GM12878 (cell line): ENCODE measurements around the gene TMC6. TPM values are rescaled to one million over a fixed set of nuclear protein-coding genes. Genes with fewer than 3 reads are reported as not detected.

Source experiments
- ATAC-seq: fragments of 200-7000 bp; cut with Tn5 transposase; 3 replicates; pipeline ENCODE4 v1.9.1; 2020; ENCODE audit warnings: mild to moderate bottlenecking, moderate library complexity
- BruUV-seq: library from RNA; stranded (reverse); fragments of 400-500 nt; replicated peaks from 2 replicates; lab custom pipeline; 2021; lab: Mats Ljungman, UMichigan
- CTCF ChIA-PET: fragments of 300-600 bp; sonication (Branson Sonifier 250); formaldehyde crosslinking; extraction: SDS; loops from one replicate; lab custom pipeline; 2021; ENCODE audit warnings: inconsistent platforms; lab: Yijun Ruan, JAX
- POLR2A ChIA-PET: fragments of 350-600 bp; formaldehyde crosslinking; extraction: SDS; loops from one replicate; lab custom pipeline; 2021; ENCODE audit warnings: inconsistent platforms; lab: Charles Lee
- RAD21 ChIA-PET: fragments of 300-600 bp; sonication (Branson Sonifier 250); formaldehyde crosslinking; loops from one replicate; lab custom pipeline; 2023; ENCODE audit warnings: antibody characterized with exemption; ENCODE audit not compliant: unreplicated experiment; lab: Charles Lee
- SMC1A ChIA-PET: fragments of 300-600 bp; sonication (Branson Sonifier 250); formaldehyde crosslinking; loops from one replicate; lab custom pipeline; 2023; ENCODE audit not compliant: unreplicated experiment, uncharacterized antibody; lab: Charles Lee
- DNase-seq: peaks from one replicate; pipeline ENCODE4 v3.0.0-alpha.2; 2011; ENCODE audit warnings: low read depth, low spot score
- FAIRE-seq: peaks from 3 replicates; lab custom pipeline; 2011; peaks lifted over from hg19 to GRCh38; lab: Jason Lieb, UNC
- H2AFZ ChIP-seq: 2 replicates; pipeline ENCODE4 v1.6.0; 2011; ENCODE audit warnings: low read depth, low read length, control low read depth; ENCODE audit not compliant: control insufficient read depth
- H3K27ac ChIP-seq: 2 replicates; pipeline ENCODE4 v1.5.1; 2011; ENCODE audit warnings: control low read depth; ENCODE audit not compliant: control insufficient read depth, insufficient read depth
- H3K27me3 ChIP-seq, 2 experiments: replicated peaks in 1 of 2; 2 replicates each; pipeline versions ENCODE4 v1.6.0 to v1.6.1; 2011; ENCODE audit warnings: low read length in 1 of 2; ENCODE audit not compliant: control insufficient read depth in 2 of 2, insufficient read depth in 2 of 2
- H3K36me3 ChIP-seq, 2 experiments: 2 replicates each; pipeline ENCODE4 v1.5.1; 2011; ENCODE audit warnings: low read length in 1 of 2; ENCODE audit not compliant: control insufficient read depth in 2 of 2, insufficient read depth in 2 of 2
- H3K4me1 ChIP-seq: 2 replicates; pipeline ENCODE4 v1.6.1; 2011; ENCODE audit warnings: mild to moderate bottlenecking, low read length, moderate library complexity, mixed read lengths; ENCODE audit not compliant: control insufficient read depth, insufficient read depth
- H3K4me2 ChIP-seq: 2 replicates; pipeline ENCODE4 v1.6.0; 2011; ENCODE audit warnings: control low read depth; ENCODE audit not compliant: control insufficient read depth, insufficient read depth
- H3K4me3 ChIP-seq: fragments of 200-600 bp; sonication (generic); 2 replicates; pipeline ENCODE4 v1.5.1; 2016
- H3K79me2 ChIP-seq: 2 replicates; pipeline ENCODE4 v1.6.0; 2011; ENCODE audit warnings: low read length; ENCODE audit not compliant: control insufficient read depth, insufficient read depth
- H3K9ac ChIP-seq: 2 replicates; pipeline ENCODE4 v1.8.0; 2011; ENCODE audit warnings: low read length, control low read depth, mixed read lengths; ENCODE audit not compliant: control insufficient read depth, insufficient read depth
- H3K9me3 ChIP-seq: replicated peaks from 3 replicates; pipeline ENCODE4 v1.5.1; 2011; ENCODE audit warnings: mild to moderate bottlenecking, low read length; ENCODE audit not compliant: control insufficient read depth, insufficient read depth
- H4K20me1 ChIP-seq: 2 replicates; pipeline ENCODE4 v1.6.0; 2011; ENCODE audit not compliant: control insufficient read depth, insufficient read depth
- CEBPZ ChIP-seq: fragments of 150-350 bp; IDR thresholded peaks from 2 replicates; pipeline ENCODE4 v1.6.1; 2016; ENCODE audit warnings: low read depth, low read length
- CREM ChIP-seq: IDR thresholded peaks from 2 replicates; pipeline ENCODE4 v1.6.1; 2014; ENCODE audit warnings: antibody characterized with exemption, low read depth
- HCFC1 ChIP-seq: fragments of 150-350 bp; IDR thresholded peaks from 2 replicates; pipeline ENCODE4 v1.6.1; 2014; ENCODE audit warnings: low read length
- KAT2A ChIP-seq: conservative IDR thresholded peaks from 2 replicates; pipeline ENCODE4 v1.6.1; 2011; ENCODE audit warnings: low read depth, low read length; ENCODE audit not compliant: control insufficient read depth
- MTA2 ChIP-seq: fragments of 450-650 bp; IDR thresholded peaks from 2 replicates; pipeline ENCODE4 v1.6.1; 2016; ENCODE audit warnings: low read depth, mild to moderate bottlenecking, moderate library complexity
- NR2C2 ChIP-seq: IDR thresholded peaks from 2 replicates; pipeline ENCODE4 v1.6.1; 2011; ENCODE audit warnings: borderline replicate concordance, low read depth; ENCODE audit not compliant: control insufficient read depth, insufficient read length
- POLR2A ChIP-seq: IDR thresholded peaks from 2 replicates; pipeline ENCODE4 v1.6.1; 2011; ENCODE audit warnings: low read depth, mild to moderate bottlenecking, low read length
- POLR2AphosphoS5 ChIP-seq: IDR thresholded peaks from 2 replicates; pipeline ENCODE4 v1.6.1; 2011; ENCODE audit warnings: mild to moderate bottlenecking, low read length, inconsistent platforms
- SMAD5 ChIP-seq: IDR thresholded peaks from 2 replicates; pipeline ENCODE4 v1.6.1; 2016; ENCODE audit warnings: antibody characterized with exemption, low read depth
- SREBF2 ChIP-seq: IDR thresholded peaks from 2 replicates; pipeline ENCODE4 v1.6.1; 2012; ENCODE audit warnings: mild to moderate bottlenecking, low read length
- YBX1 ChIP-seq: fragments of 450-650 bp; IDR thresholded peaks from 2 replicates; pipeline ENCODE4 v1.6.1; 2016; ENCODE audit warnings: antibody characterized with exemption
- WGBS: methylation state at CpG from one replicate; pipeline ENCODE4 v1.1.6; 2016; ENCODE audit warnings: low lambda C conversion rate; ENCODE audit not compliant: insufficient replicate concordance, insufficient coverage; ENCODE audit errors: missing lambda C conversion rate; 5-methylcytosine and 5-hydroxymethylcytosine counted together
- in situ Hi-C: fragments of 300-500 bp; cut with MboI; formaldehyde crosslinking; loops from 9 replicates; pipeline ENCODE4 v1.14.3; 2018; ENCODE audit warnings: mixed read lengths
- intact Hi-C: fragments of 100-400 bp; cut with micrococcal nuclease; formaldehyde crosslinking; loops from one replicate; pipeline ENCODE4 v1.14.2; 2022; ENCODE audit not compliant: unreplicated experiment
- polyA plus RNA-seq, 11 experiments: library from polyadenylated mRNA; depleted of rRNA in 4 of 11; unstranded in 6 of 11; stranded (reverse) in 5 of 11; fragments of >200 nt; fragmentation: Nextera tagmentation in 4 of 11; fragmentation: Illumina TruSeq in 1 of 11; extraction: Ambion mirVana in 4 of 11; extraction: Trizol in 1 of 11; gene quantifications; 1 replicate in 1 of 11; 2 replicates in 10 of 11; pipeline versions ENCODE4 v1.2.1 to v1.2.3, GENCODE V29; 2011 to 2016; ENCODE audit warnings: inconsistent platforms in 2 of 11, missing spikeins in 2 of 11, low read depth in 1 of 11
- total RNA-seq, 4 experiments: library from RNA; depleted of rRNA in 3 of 4; stranded (reverse); fragments of >200 nt in 3 of 4; fragmentation: Illumina TruSeq in 1 of 4; extraction: Trizol in 1 of 4; gene quantifications; 2 replicates each; pipeline versions ENCODE4 v1.2.1 to v1.2.3, GENCODE V29; 2013 to 2021

Gene TMC6
- total and polyA plus RNA-seq, 10 of the 15 experiments (the other 5 are each of a cell fraction or from before 2014, with no cell fraction given): 1.9 to 232 (median 60.6) TPM

GRCh38 chr17:78134899-78135385 lies 6.4 kb upstream of the TMC6 start:
- Histone ChIP-seq H3K36me3 (peaks cover 13 to 16% of the 10 kb centered on the region in 2 experiments; a peak in 3 of 4 replicates), H3K9me3 (no peaks in the 10 kb centered on the region), H2AFZ (no peak overlapping the region), H4K20me1 (no peaks in the 10 kb centered on the region), H3K79me2 (peaks cover 58% of the 10 kb centered on the region), H3K27ac (peak overlapping the region; percentile 93), H3K4me3 (peak overlapping the region; percentile 94; the same call in 1 of the 2 replicates), H3K27me3 (no peaks in the 10 kb centered on the region), H3K4me1 (peaks cover 59% of the 10 kb centered on the region), H3K4me2 (peak overlapping the region; percentile 96), H3K9ac (peak overlapping the region; percentile 46)
- DNase-seq (no peak), FAIRE-seq (no peak), ATAC-seq (no peak)
- ChIA-PET RAD21 (interaction anchor here (0.8 to 6.8 kb wide), 13 partner anchors 10 to 116 kb away, joined by 3 to 83 read pairs (median 4); no protein-coding TSS in a partner anchor), POLR2A (interaction anchor here (0.6 to 2.0 kb wide), 13 partner anchors 8 to 115 kb away, joined by 3 to 9 read pairs (median 3); no protein-coding TSS in a partner anchor), CTCF (interaction anchor here (0.9 to 9.5 kb wide), 21 partner anchors 8 to 121 kb away, joined by 3 to 132 read pairs (median 7); partner anchors contain the start of genes AFMID, C17orf99, SYNGR2 and TK1), SMC1A (interaction anchor here (1.0 to 5.1 kb wide), 13 partner anchors 9 to 115 kb away, joined by 3 to 51 read pairs (median 4); no protein-coding TSS in a partner anchor)
- 73% methylated on average over 9 of the region's 9 CpGs for WGBS
- intact Hi-C loops: loop anchor here (2.0 kb wide), 1 partner anchor 38 kb away; no protein-coding TSS in a partner anchor
- peak; percentile 49; the same call in 1 of the 2 replicates for TF ChIP-seq POLR2A
- TF ChIP-seq CREM: no peak
- BruUV-seq: no TSS peak
- in situ Hi-C loops: no loop called here

- Histone ChIP-seq H3K9me3 (no peaks in the 10 kb centered on the region), H3K4me3 (peak overlapping the region; percentile 94), H3K36me3 (peaks cover 13 to 16% of the 10 kb centered on the region in 2 experiments; a peak in 3 of 4 replicates), H2AFZ (peak overlapping the region; percentile 5), H4K20me1 (no peaks in the 10 kb centered on the region), H3K79me2 (peaks cover 64% of the 10 kb centered on the region), H3K27me3 (no peaks in the 10 kb centered on the region), H3K4me1 (peaks cover 64% of the 10 kb centered on the region), H3K9ac (peak overlapping the region; percentile 86), H3K4me2 (peak overlapping the region; percentile 96), H3K27ac (peak overlapping the region; percentile 93)
- WGBS: 13% methylated on average over 39 of the region's 39 CpGs
- DNase-seq (no peak), ATAC-seq (peak; percentile 34), FAIRE-seq (peak; percentile 13)
- in situ Hi-C loops (no loop called here), intact Hi-C loops (loop anchor here (2.0 kb wide), 1 partner anchor 39 kb away; no protein-coding TSS in a partner anchor)
- SMC1A ChIA-PET: interaction anchor here (1.0 to 5.1 kb wide), 8 partner anchors 10 to 116 kb away, joined by 3 to 51 read pairs (median 4); no protein-coding TSS in a partner anchor
- BruUV-seq: no TSS peak
- CTCF ChIA-PET: interaction anchor here (0.5 to 9.5 kb wide), 20 partner anchors 7 to 120 kb away, joined by 3 to 132 read pairs (median 6); partner anchors contain the start of genes C17orf99, SYNGR2 and TMC6
- POLR2A ChIA-PET: interaction anchor here (0.6 to 2.3 kb wide), 15 partner anchors 8 to 114 kb away, joined by 3 to 9 read pairs (median 3); partner anchors contain the start of gene SYNGR2
- RAD21 ChIA-PET: interaction anchor here (0.8 to 6.8 kb wide), 15 partner anchors 9 to 115 kb away, joined by 3 to 83 read pairs (median 4); no protein-coding TSS in a partner anchor
- TF ChIP-seq CEBPZ (no peak), KAT2A (no peak), HCFC1 (no peak; the same call in 1 of the 2 replicates), POLR2AphosphoS5 (peak; percentile 57; the same call in 1 of the 2 replicates), MTA2 (peak; percentile 30; the same call in 1 of the 2 replicates), NR2C2 (no peak), SREBF2 (no peak), YBX1 (no peak), SMAD5 (no peak)
These were observed 5.7 kb upstream of the TMC6 start for GRCh38 chr17:78133971-78134898.
